ENCODE data around the gene NELL1. TPM values are rescaled to one million over a fixed set of nuclear protein-coding genes. Genes with fewer than 3 reads are reported as not detected.

NELL1 gene
- not detected for total RNA-seq
- long read RNA-seq: 0 reads

- no peak for DNase-seq
- intact Hi-C loops (cut with DNase I): no loop called here
- H3K4me1 ChIP-seq: peaks cover 0 to 9% (median 0%) of the 10 kb centered on the region in 4 donors
- H3K27me3 ChIP-seq: peaks cover 0 to 7% of the 10 kb centered on the region in 2 donors
- no peak for TF ChIP-seq POLR2A (IDR thresholded peaks at IDR 0.05)
- TF ChIP-seq CTCF (IDR thresholded peaks at IDR 0.05): no peak
- no peak within 1 kb of the TSS for H3K27ac ChIP-seq
- no peak within 1 kb of the TSS for H3K4me3 ChIP-seq
- no peaks in the 10 kb centered on the region for H3K36me3 ChIP-seq
- ATAC-seq: no peak
- no peaks in the 10 kb centered on the region for H3K9me3 ChIP-seq
- WGBS (ENCODE audit: insufficient coverage, low coverage, low lambda C conversion rate, missing lambda C conversion rate): under 1% methylated on average over 11 of the region's 93 CpGs
Measured at GRCh38 chr11:20668844-20669819, at the start of gene NELL1. TSS of gene NELL1 (plus strand) at chr11:20669586.

GRCh38 chr11:20620988-20621387, 48.4 kb upstream of the NELL1 start:
- H3K4me3 ChIP-seq: no peak overlapping the region
- DNase-seq (no peak), ATAC-seq (no peak)
- H3K36me3 ChIP-seq: no peaks in the 10 kb centered on the region
- H3K9me3 ChIP-seq: no peaks in the 10 kb centered on the region
- TF ChIP-seq POLR2A (IDR thresholded peaks at IDR 0.05): no peak
- no peak for TF ChIP-seq CTCF (IDR thresholded peaks at IDR 0.05)
- H3K27ac ChIP-seq: no peak overlapping the region
- H3K4me1 ChIP-seq: no peaks in the 10 kb centered on the region
- 38% methylated on average over 2 of the region's 2 CpGs for WGBS (ENCODE audit: insufficient coverage, low coverage, low lambda C conversion rate, missing lambda C conversion rate)
- intact Hi-C loops (cut with DNase I): no loop called here
- H3K27me3 ChIP-seq: no peaks in the 10 kb centered on the region

GRCh38 chr11:20621679-20622078, 47.7 kb upstream of the NELL1 start:
- Histone ChIP-seq H3K27me3 (no peaks in the 10 kb centered on the region), H3K9me3 (no peaks in the 10 kb centered on the region), H3K36me3 (no peaks in the 10 kb centered on the region), H3K27ac (no peak overlapping the region), H3K4me3 (no peak overlapping the region), H3K4me1 (no peaks in the 10 kb centered on the region)
- DNase-seq (no peak), ATAC-seq (no peak)
- WGBS (ENCODE audit: insufficient coverage, low coverage, low lambda C conversion rate, missing lambda C conversion rate): 37% methylated on average over 6 of the region's 6 CpGs
- intact Hi-C loops (cut with DNase I): no loop called here
- TF ChIP-seq CTCF (IDR thresholded peaks at IDR 0.05): no peak
- TF ChIP-seq POLR2A (IDR thresholded peaks at IDR 0.05): no peak

- H3K4me1 ChIP-seq: no peaks in the 10 kb centered on the region
- DNase-seq: no peak
- WGBS (ENCODE audit: insufficient coverage, low coverage, low lambda C conversion rate, missing lambda C conversion rate): 55% methylated on average over 2 of the region's 4 CpGs
- no peak overlapping the region for H3K27ac ChIP-seq
- no peaks in the 10 kb centered on the region for H3K27me3 ChIP-seq
- no peak overlapping the region for H3K4me3 ChIP-seq
- no peak for TF ChIP-seq POLR2A (IDR thresholded peaks at IDR 0.05)
- no peak for TF ChIP-seq CTCF (IDR thresholded peaks at IDR 0.05)
- no peaks in the 10 kb centered on the region for H3K36me3 ChIP-seq
- no peak for ATAC-seq
- intact Hi-C loops (cut with DNase I): no loop called here
- no peaks in the 10 kb centered on the region for H3K9me3 ChIP-seq
Measured at GRCh38 chr11:20623252-20623651, 46.1 kb upstream of the NELL1 start.
